Esophagus muscularis mucosa (tissue), 3 donors: Measurements from ENCODE around the gene LARGE1.

Experiments
- POLR2A ChIP-seq: fragments of 450-650 bp; IDR thresholded peaks from one replicate; pipeline ENCODE4 v1.6.1; 2017; ENCODE audit warnings: antibody characterized with exemption, moderate library complexity, mild to moderate bottlenecking, low read depth
- TF ChIP-seq, protein P1 (sequence below), 3 experiments: fragments of 200-600 bp in 2 of 3; fragments of 450-650 bp in 1 of 3; sonication (generic) in 2 of 3; IDR thresholded peaks; one replicate each; pipeline ENCODE4 v1.5.1; 2017 to 2019; ENCODE audit warnings: antibody characterized with exemption in 3 of 3, mild to moderate bottlenecking in 2 of 3, moderate library complexity in 1 of 3

DNA sequence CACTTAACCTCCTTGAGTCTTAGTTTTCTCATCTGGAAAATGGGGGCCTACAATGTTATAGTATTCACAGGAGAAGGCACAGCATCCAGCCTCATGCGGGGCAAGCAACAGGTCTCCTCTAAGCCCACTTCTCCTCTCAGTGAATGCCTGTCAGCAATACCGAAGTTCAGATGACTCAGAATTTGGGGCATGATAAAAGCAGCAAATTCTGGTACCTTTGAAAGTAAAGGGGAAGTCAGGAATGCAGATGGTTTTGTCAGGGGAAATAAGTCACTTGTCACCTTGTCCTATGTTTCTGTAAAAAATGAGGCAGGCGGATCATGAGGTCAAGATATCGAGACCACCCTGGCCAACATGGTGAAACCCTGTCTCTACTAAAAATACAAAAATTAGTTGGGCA, 350.2 kb downstream of the LARGE1 start:
- TF ChIP-seq, protein P1, sequence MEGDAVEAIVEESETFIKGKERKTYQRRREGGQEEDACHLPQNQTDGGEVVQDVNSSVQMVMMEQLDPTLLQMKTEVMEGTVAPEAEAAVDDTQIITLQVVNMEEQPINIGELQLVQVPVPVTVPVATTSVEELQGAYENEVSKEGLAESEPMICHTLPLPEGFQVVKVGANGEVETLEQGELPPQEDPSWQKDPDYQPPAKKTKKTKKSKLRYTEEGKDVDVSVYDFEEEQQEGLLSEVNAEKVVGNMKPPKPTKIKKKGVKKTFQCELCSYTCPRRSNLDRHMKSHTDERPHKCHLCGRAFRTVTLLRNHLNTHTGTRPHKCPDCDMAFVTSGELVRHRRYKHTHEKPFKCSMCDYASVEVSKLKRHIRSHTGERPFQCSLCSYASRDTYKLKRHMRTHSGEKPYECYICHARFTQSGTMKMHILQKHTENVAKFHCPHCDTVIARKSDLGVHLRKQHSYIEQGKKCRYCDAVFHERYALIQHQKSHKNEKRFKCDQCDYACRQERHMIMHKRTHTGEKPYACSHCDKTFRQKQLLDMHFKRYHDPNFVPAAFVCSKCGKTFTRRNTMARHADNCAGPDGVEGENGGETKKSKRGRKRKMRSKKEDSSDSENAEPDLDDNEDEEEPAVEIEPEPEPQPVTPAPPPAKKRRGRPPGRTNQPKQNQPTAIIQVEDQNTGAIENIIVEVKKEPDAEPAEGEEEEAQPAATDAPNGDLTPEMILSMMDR (IDR thresholded peaks at IDR 0.05), result no peak
- TF ChIP-seq POLR2A, result no peak
